GM12878 (cell line): ENCODE measurements around the gene SUFU. TPM values are rescaled to one million over a fixed set of nuclear protein-coding genes. Genes with fewer than 3 reads are reported as not detected.

Source experiments
- ATAC-seq: fragments of 200-7000 bp; cut with Tn5 transposase; 3 replicates; pipeline ENCODE4 v1.9.1; 2020; ENCODE audit warnings: mild to moderate bottlenecking, moderate library complexity
- BruUV-seq: library from RNA; stranded (reverse); fragments of 400-500 nt; replicated peaks from 2 replicates; lab custom pipeline; 2021; lab: Mats Ljungman, UMichigan
- CTCF ChIA-PET: fragments of 300-600 bp; sonication (Branson Sonifier 250); formaldehyde crosslinking; extraction: SDS; loops from one replicate; lab custom pipeline; 2021; ENCODE audit warnings: inconsistent platforms; lab: Yijun Ruan, JAX
- POLR2A ChIA-PET: fragments of 350-600 bp; formaldehyde crosslinking; extraction: SDS; loops from one replicate; lab custom pipeline; 2021; ENCODE audit warnings: inconsistent platforms; lab: Charles Lee
- RAD21 ChIA-PET: fragments of 300-600 bp; sonication (Branson Sonifier 250); formaldehyde crosslinking; loops from one replicate; lab custom pipeline; 2023; ENCODE audit warnings: antibody characterized with exemption; ENCODE audit not compliant: unreplicated experiment; lab: Charles Lee
- SMC1A ChIA-PET: fragments of 300-600 bp; sonication (Branson Sonifier 250); formaldehyde crosslinking; loops from one replicate; lab custom pipeline; 2023; ENCODE audit not compliant: unreplicated experiment, uncharacterized antibody; lab: Charles Lee
- DNase-seq: peaks from one replicate; pipeline ENCODE4 v3.0.0-alpha.2; 2011; ENCODE audit warnings: low read depth, low spot score
- FAIRE-seq: peaks from 3 replicates; lab custom pipeline; 2011; peaks lifted over from hg19 to GRCh38; lab: Jason Lieb, UNC
- H2AFZ ChIP-seq: 2 replicates; pipeline ENCODE4 v1.6.0; 2011; ENCODE audit warnings: low read depth, low read length, control low read depth; ENCODE audit not compliant: control insufficient read depth
- H3K27ac ChIP-seq: 2 replicates; pipeline ENCODE4 v1.5.1; 2011; ENCODE audit warnings: control low read depth; ENCODE audit not compliant: control insufficient read depth, insufficient read depth
- H3K27me3 ChIP-seq, 2 experiments: replicated peaks in 1 of 2; 2 replicates each; pipeline versions ENCODE4 v1.6.0 to v1.6.1; 2011; ENCODE audit warnings: low read length in 1 of 2; ENCODE audit not compliant: control insufficient read depth in 2 of 2, insufficient read depth in 2 of 2
- H3K36me3 ChIP-seq, 2 experiments: 2 replicates each; pipeline ENCODE4 v1.5.1; 2011; ENCODE audit warnings: low read length in 1 of 2; ENCODE audit not compliant: control insufficient read depth in 2 of 2, insufficient read depth in 2 of 2
- H3K4me1 ChIP-seq: 2 replicates; pipeline ENCODE4 v1.6.1; 2011; ENCODE audit warnings: mild to moderate bottlenecking, low read length, moderate library complexity, mixed read lengths; ENCODE audit not compliant: control insufficient read depth, insufficient read depth
- H3K4me2 ChIP-seq: 2 replicates; pipeline ENCODE4 v1.6.0; 2011; ENCODE audit warnings: control low read depth; ENCODE audit not compliant: control insufficient read depth, insufficient read depth
- H3K4me3 ChIP-seq: fragments of 200-600 bp; sonication (generic); 2 replicates; pipeline ENCODE4 v1.5.1; 2016
- H3K79me2 ChIP-seq: 2 replicates; pipeline ENCODE4 v1.6.0; 2011; ENCODE audit warnings: low read length; ENCODE audit not compliant: control insufficient read depth, insufficient read depth
- H3K9ac ChIP-seq: 2 replicates; pipeline ENCODE4 v1.8.0; 2011; ENCODE audit warnings: low read length, control low read depth, mixed read lengths; ENCODE audit not compliant: control insufficient read depth, insufficient read depth
- H3K9me3 ChIP-seq: replicated peaks from 3 replicates; pipeline ENCODE4 v1.5.1; 2011; ENCODE audit warnings: mild to moderate bottlenecking, low read length; ENCODE audit not compliant: control insufficient read depth, insufficient read depth
- H4K20me1 ChIP-seq: 2 replicates; pipeline ENCODE4 v1.6.0; 2011; ENCODE audit not compliant: control insufficient read depth, insufficient read depth
- ASH2L ChIP-seq: fragments of 300-600, 200-600 bp; sonication (generic); IDR thresholded peaks from 2 replicates; pipeline ENCODE4 v1.6.1; 2017; ENCODE audit warnings: low read depth, mild to moderate bottlenecking, borderline replicate concordance
- HDAC2 ChIP-seq: fragments of 200-600 bp; sonication (generic); IDR thresholded peaks from 2 replicates; pipeline ENCODE4 v1.6.1; 2017
- PAX5 ChIP-seq: IDR thresholded peaks from 2 replicates; pipeline ENCODE4 v1.6.1; 2011; ENCODE audit warnings: low read depth, low read length, borderline replicate concordance
- POLR2A ChIP-seq: IDR thresholded peaks from 2 replicates; pipeline ENCODE4 v1.6.1; 2011; ENCODE audit warnings: low read depth, mild to moderate bottlenecking, low read length
- RELA ChIP-seq: fragments of 450-650 bp; IDR thresholded peaks from 2 replicates; pipeline ENCODE4 v1.8.0; 2014; ENCODE audit warnings: borderline replicate concordance; ENCODE audit not compliant: partially characterized antibody
- SP1 ChIP-seq: IDR thresholded peaks from one replicate; pipeline ENCODE4 v1.6.1; 2011; ENCODE audit warnings: low read depth, low read length
- WGBS: methylation state at CpG from one replicate; pipeline ENCODE4 v1.1.6; 2016; ENCODE audit warnings: low lambda C conversion rate; ENCODE audit not compliant: insufficient replicate concordance, insufficient coverage; ENCODE audit errors: missing lambda C conversion rate; 5-methylcytosine and 5-hydroxymethylcytosine counted together
- in situ Hi-C: fragments of 300-500 bp; cut with MboI; formaldehyde crosslinking; loops from 9 replicates; pipeline ENCODE4 v1.14.3; 2018; ENCODE audit warnings: mixed read lengths
- intact Hi-C: fragments of 100-400 bp; cut with micrococcal nuclease; formaldehyde crosslinking; loops from one replicate; pipeline ENCODE4 v1.14.2; 2022; ENCODE audit not compliant: unreplicated experiment
- polyA plus RNA-seq, 11 experiments: library from polyadenylated mRNA; depleted of rRNA in 4 of 11; unstranded in 6 of 11; stranded (reverse) in 5 of 11; fragments of >200 nt; fragmentation: Nextera tagmentation in 4 of 11; fragmentation: Illumina TruSeq in 1 of 11; extraction: Ambion mirVana in 4 of 11; extraction: Trizol in 1 of 11; gene quantifications; 1 replicate in 1 of 11; 2 replicates in 10 of 11; pipeline versions ENCODE4 v1.2.1 to v1.2.3, GENCODE V29; 2011 to 2016; ENCODE audit warnings: inconsistent platforms in 2 of 11, missing spikeins in 2 of 11, low read depth in 1 of 11
- total RNA-seq, 4 experiments: library from RNA; depleted of rRNA in 3 of 4; stranded (reverse); fragments of >200 nt in 3 of 4; fragmentation: Illumina TruSeq in 1 of 4; extraction: Trizol in 1 of 4; gene quantifications; 2 replicates each; pipeline versions ENCODE4 v1.2.1 to v1.2.3, GENCODE V29; 2013 to 2021

SUFU gene
- total and polyA plus RNA-seq, 10 of the 15 experiments (the other 5 are each of a cell fraction or from before 2014, with no cell fraction given) = 0.68 to 7.7 (median 2.4) TPM

GRCh38 chr10:102501201-102502028, 2.4 kb upstream of the SUFU start:
- DNase-seq (no peak), ATAC-seq (no peak)
- under 1% methylated on average over 23 of the region's 23 CpGs for WGBS
- Histone ChIP-seq H3K4me2 (peak overlapping the region; percentile 89), H3K9me3 (no peaks in the 10 kb centered on the region), H3K4me1 (peaks cover 7% of the 10 kb centered on the region; the same call in 1 of the 2 replicates), H4K20me1 (no peaks in the 10 kb centered on the region), H3K36me3 (no peaks in the 10 kb centered on the region), H3K79me2 (peaks cover 59% of the 10 kb centered on the region), H3K27me3 (no peaks in the 10 kb centered on the region), H3K9ac (peak overlapping the region; percentile 84), H3K4me3 (peak overlapping the region; percentile 84), H2AFZ (peak overlapping the region; percentile 81)
- intact Hi-C loops = loop anchor here (1.0 to 10.0 kb wide), 4 partner anchors 51 to 213 kb away; partner anchors contain the start of genes ARL3, C10orf95 and SFXN2
- BruUV-seq = TSS peak; percentile 66
- ChIA-PET CTCF (interaction anchor here (1.0 to 14.7 kb wide), 9 partner anchors 10 to 332 kb away, joined by 3 to 325 read pairs (median 4); no protein-coding TSS in a partner anchor), POLR2A (interaction anchor here (0.6 to 3.8 kb wide), 9 partner anchors 27 to 274 kb away, joined by 3 to 24 read pairs (median 4); partner anchors contain the start of genes GBF1 and NFKB2), SMC1A (interaction anchor here (0.6 to 8.9 kb wide), 9 partner anchors 10 to 423 kb away, joined by 3 to 137 read pairs (median 4); no protein-coding TSS in a partner anchor)
- in situ Hi-C loops = no loop called here
- no peak for TF ChIP-seq HDAC2
- TF ChIP-seq POLR2A = 0 out of 2 replicates have a peak, but pooled peaks have one; percentile 56
- TF ChIP-seq PAX5 = no peak
- no peak for TF ChIP-seq RELA
- 0 out of 2 replicates have a peak, but pooled peaks have one; percentile 1 for TF ChIP-seq ASH2L
- TF ChIP-seq SP1 = no peak
- TF ChIP-seq, all 136 proteins: peak for 2
- RAD21 ChIA-PET = interaction anchor here (0.7 to 1.1 kb wide), 5 partner anchors 10 to 209 kb away, joined by 3 to 13 read pairs (median 3); no protein-coding TSS in a partner anchor
- H3K27ac ChIP-seq = peak overlapping the region; percentile 69
- peak; percentile 49 for FAIRE-seq
